ENCODE results near the gene PSMC6.
A peak's percentile ranks its signal among the peaks of the same experiment; 100 is the strongest.
"Not testable (repeated sequence)": the region's sequence is repeated elsewhere in the genome, so short reads cannot be mapped to it uniquely, and the experiment has no call there.

The PSMC6 gene

DNA sequence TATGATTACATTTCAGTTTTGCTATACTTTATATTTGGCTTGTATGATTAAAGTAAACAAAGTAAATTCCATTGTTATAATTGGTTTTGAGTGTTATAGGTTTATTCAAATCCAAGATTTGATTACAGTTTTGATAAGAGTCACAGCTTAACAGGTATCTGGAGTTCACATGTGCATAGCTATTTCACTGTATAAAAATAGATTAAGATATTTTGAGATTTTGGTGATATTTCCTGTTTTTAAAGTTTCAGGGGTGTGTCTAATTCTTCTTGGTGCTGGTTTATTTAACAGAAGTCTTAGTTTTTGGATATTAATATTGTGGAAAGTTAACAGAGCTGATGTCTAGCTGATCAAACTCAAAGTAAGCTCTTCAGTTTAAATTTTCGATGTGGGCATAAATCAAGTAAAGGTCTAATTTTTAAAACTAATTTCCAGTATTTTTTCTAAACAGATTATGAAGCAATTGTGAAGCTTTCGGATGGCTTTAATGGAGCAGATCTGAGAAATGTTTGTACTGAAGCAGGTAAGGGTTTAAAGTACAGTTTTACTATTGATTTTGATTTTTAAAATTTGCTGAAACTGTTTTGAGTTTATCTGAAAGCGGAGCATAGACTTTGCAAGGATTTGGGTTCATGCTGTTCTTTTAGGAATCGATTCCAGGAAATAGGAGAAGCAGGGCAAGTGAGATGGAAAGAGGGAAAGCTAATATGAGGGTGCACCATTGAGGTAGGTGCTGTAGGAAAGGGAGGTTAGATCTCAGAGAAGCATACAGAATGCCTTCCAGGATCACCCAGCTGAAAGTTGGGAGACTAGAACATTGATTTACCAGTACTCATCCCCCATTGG lies 16.7 kb downstream of the PSMC6 start:
- no peak for DNase-seq

GRCh38 chr14:52724360-52724644 lies 17.3 kb downstream of the PSMC6 start:
- no peak for DNase-seq

DNA sequence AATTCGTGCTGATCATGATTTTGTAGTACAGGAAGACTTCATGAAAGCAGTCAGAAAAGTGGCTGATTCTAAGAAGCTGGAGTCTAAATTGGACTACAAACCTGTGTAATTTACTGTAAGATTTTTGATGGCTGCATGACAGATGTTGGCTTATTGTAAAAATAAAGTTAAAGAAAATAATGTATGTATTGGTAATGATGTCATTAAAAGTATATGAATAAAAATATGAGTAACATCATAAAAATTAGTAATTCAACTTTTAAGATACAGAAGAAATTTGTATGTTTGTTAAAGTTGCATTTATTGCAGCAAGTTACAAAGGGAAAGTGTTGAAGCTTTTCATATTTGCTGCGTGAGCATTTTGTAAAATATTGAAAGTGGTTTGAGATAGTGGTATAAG lies 20.5 kb downstream of the PSMC6 start:
- DNase-seq, result not testable (repeated sequence)

- not testable (repeated sequence) for DNase-seq
These were observed 22.0 kb downstream of the PSMC6 start for GRCh38 chr14:52729035-52729434.

DNA sequence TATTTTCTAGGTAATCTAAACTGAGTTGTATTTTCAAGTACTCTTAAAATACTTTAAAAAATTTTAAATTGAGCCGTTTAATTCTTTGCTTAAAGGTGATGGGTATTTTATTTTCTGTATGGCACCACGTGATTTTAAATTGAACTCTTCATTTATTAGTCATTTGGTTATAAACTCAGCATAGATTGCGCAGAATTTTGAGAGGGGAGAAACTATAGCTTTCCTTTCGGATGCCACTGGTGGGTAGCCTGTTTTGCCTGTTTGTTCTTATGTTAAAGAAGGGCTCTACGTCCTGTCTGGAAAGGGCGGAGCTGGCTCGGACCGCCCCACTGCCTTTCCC lies 22.6 kb downstream of the PSMC6 start:
- no peak for DNase-seq

- DNase-seq, result peak; percentile 74
These were observed 23.1 kb downstream of the PSMC6 start, which contains the start of gene STYX for GRCh38 chr14:52729925-52730708. Gene STYX (plus strand): TSS chr14:52730166. CDS start chr14:52730475, 309 bp downstream.

DNA sequence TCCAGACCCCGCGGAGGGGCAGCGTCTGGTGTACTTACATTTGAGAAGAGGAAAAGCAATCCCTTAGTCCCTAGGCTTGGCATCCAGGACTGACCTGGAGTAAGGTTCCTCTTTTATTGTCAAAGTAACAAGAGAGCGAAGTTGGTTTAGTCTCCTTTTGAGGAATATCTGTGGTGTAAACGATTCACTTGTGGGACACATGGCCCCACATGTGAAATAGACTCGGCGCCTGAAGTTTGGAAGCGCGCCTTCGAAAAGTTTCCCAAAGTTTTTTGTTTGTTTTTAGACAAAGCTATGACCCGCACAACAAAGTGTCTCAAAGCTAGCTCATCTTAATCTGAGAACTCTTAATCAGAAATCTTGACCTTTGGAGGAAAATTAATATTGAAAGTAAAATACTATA lies 23.7 kb downstream of the PSMC6 start:
- no peak for DNase-seq

DNA sequence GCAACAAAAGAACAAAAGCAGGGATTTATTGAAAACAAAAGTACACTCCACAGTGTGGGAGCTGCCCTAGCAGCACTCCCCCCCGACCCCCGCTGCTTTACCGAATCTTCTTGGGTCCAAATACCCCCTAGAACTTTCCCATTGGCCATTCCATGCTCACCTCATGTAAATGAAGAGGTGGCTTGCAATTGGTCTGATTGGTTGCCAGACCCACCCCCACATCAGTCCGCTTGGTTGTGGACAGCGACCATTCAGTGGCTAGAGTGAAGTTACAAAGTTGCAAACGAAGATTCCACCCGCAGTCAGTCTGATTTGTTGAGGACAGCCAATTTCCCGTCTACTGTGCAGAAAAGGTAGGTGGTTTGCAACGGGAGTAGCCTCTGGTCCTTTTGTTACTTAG lies 26.8 kb downstream of the PSMC6 start:
- DNase-seq, result no peak

- DNase-seq, result no peak
These were observed 29.0 kb downstream of the PSMC6 start for GRCh38 chr14:52735921-52736489.

DNA sequence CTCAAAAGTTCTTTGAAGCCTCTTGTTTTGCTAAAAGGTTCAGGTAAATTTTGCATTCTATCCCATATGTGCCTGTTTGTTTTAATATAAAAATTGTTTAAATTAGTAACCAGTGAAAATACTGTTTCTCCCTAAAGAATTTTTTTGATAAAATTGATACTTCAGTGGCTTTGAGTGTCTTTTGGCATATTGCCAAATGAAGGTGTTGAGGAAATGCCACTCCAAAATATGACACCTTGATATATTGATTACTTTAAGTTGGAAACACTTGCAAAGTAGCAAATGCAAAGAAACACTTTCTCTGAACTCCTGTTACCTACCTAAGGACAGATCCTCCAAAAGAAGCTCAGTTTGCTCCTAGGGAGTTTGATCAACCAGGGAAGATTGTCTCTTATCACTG lies 31.4 kb downstream of the PSMC6 start:
- DNase-seq, result no peak

GRCh38 chr14:52740751-52741150 lies 33.8 kb downstream of the PSMC6 start:
- no peak for DNase-seq

DNA sequence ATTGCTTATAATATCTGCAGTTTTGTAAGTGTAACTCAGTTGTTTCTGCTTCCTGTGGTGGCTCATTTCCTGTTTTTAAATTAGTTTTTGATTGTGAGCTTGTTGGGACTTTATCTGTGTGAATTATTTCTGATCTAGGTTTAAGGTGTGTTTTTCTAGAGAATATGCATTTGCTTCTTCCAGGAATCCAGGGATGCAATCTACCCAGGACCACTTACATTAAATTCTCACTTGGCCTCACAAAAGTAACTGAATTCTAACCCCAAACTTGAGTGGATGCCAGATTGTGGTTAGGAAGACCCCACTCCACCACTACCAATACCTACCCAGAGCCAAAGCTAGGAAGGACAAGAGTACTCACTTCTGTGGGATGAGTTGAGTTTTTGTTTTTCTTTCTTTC lies 34.9 kb downstream of the PSMC6 start:
- DNase-seq, result no peak

DNA sequence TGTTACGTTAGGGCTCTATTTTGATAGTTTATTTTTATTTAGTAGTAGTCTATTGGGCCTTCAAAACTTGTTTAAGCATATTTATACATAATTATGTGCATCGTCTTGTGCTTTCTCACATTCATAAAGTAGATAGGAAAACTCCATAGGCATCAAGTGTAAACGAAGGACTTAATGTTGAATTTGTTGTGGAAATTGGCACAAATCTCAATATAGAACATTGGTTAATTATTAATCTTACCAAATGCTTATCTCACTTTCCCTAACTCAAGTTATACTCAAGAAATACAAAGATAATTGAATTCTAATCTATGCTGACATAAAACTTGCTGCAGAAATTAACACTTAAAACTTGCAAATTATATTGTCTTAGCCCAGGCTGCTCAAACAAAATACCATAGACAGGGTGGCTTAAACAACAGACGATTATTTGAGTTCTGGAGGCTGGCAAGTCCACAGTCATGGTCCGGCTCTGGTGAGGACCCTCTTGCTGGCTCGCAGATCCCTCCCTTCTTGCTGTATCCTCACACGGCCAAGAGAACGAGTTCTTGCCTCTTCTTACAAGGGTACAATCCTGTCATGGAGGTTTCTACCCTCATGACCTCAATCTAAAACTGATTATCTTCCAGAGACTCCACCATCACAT lies 41.8 kb downstream of the PSMC6 start:
- DNase-seq, result no peak

GRCh38 chr14:52755607-52756316 lies 48.8 kb downstream of the PSMC6 start:
- no peak for DNase-seq

GRCh38 chr14:52759145-52759544 lies 52.1 kb downstream of the PSMC6 start:
- no peak for DNase-seq

- not testable (repeated sequence) for DNase-seq
These were observed 55.9 kb downstream of the PSMC6 start for GRCh38 chr14:52762923-52763322.

- DNase-seq, result no peak
These were observed 60.2 kb downstream of the PSMC6 start for GRCh38 chr14:52767058-52767833.

- no peak for DNase-seq
These were observed 62.9 kb downstream of the PSMC6 start for GRCh38 chr14:52769887-52770286.

- DNase-seq, result no peak
These were observed 69.8 kb downstream of the PSMC6 start for GRCh38 chr14:52776816-52777215.
